PFSK-1 (cell line): ENCODE results near the gene LOXL3.

Experiments used
- POLR2AphosphoS5 ChIP-seq: IDR thresholded peaks from 2 replicates; pipeline ENCODE4 v1.6.1; 2012; ENCODE audit warnings: low read depth, mild to moderate bottlenecking, control low read depth, low read length, moderate library complexity
- REST ChIP-seq, 2 experiments: IDR thresholded peaks; 2 replicates each; pipeline versions ENCODE4 v1.6.1 to v1.8.0; 2011 to 2012; ENCODE audit warnings: low read depth in 2 of 2, low read length in 2 of 2, control low read depth in 1 of 2, inconsistent platforms in 1 of 2, mild to moderate bottlenecking in 1 of 2, moderate library complexity in 1 of 2; ENCODE audit not compliant: insufficient read depth in 1 of 2
- SIN3A ChIP-seq: IDR thresholded peaks from 2 replicates; pipeline ENCODE4 v1.6.1; 2012; ENCODE audit warnings: mild to moderate bottlenecking, low read length, moderate library complexity, borderline replicate concordance; ENCODE audit not compliant: insufficient read depth
- TAF1 ChIP-seq: IDR thresholded peaks from 2 replicates; pipeline ENCODE4 v1.6.1; 2012; ENCODE audit warnings: low read length, control low read depth, borderline replicate concordance; ENCODE audit not compliant: insufficient read depth

- no peak for TF ChIP-seq REST (IDR thresholded peaks at IDR 0.05; ENCODE audit: insufficient read depth in 1 of 2, low read depth in 2 of 2, low read length in 2 of 2)
- TF ChIP-seq TAF1 = no peak
- no peak for TF ChIP-seq SIN3A
- TF ChIP-seq POLR2AphosphoS5 = 0 out of 2 replicates have a peak, but pooled peaks have one; percentile 43
Observed at GRCh38 chr2:74577448-74577847, 23.7 kb upstream of the LOXL3 start.
